Omental fat pad (tissue), 4 donors: ENCODE data around the gene CCDC61. TPM values are rescaled to one million over a fixed set of nuclear protein-coding genes. Genes with fewer than 3 reads are reported as not detected.
A peak's percentile ranks its signal among the peaks of the same experiment; 100 is the strongest.

Source experiments
- ATAC-seq: fragments of 150-250 bp; one replicate; pipeline ENCODE4 v1.9.1; 2016; ENCODE audit warnings: mild to moderate bottlenecking, moderate library complexity; ENCODE audit not compliant: low FRiP score
- DNase-seq: peaks from one replicate; pipeline ENCODE4 v3.0.0-alpha.2; 2019; ENCODE audit warnings: low spot score
- total RNA-seq, 4 donors: library from RNA; depleted of rRNA; stranded (reverse); fragments of >200 nt; gene quantifications; one replicate each; pipeline ENCODE4 v1.1.0, GENCODE V29; 2016
- TF ChIP-seq, protein P1 (sequence below), 3 donors: fragments of 450-650 bp; IDR thresholded peaks; one replicate each; pipeline ENCODE4 v1.5.1; 2016 to 2017; ENCODE audit warnings: antibody characterized with exemption in 3 of 3, mild to moderate bottlenecking in 3 of 3, moderate library complexity in 2 of 3

The CCDC61 gene
- total RNA-seq, 4 donors from 2014 or later, result 3.6 to 10.4 (median 6.1) TPM

DNA sequence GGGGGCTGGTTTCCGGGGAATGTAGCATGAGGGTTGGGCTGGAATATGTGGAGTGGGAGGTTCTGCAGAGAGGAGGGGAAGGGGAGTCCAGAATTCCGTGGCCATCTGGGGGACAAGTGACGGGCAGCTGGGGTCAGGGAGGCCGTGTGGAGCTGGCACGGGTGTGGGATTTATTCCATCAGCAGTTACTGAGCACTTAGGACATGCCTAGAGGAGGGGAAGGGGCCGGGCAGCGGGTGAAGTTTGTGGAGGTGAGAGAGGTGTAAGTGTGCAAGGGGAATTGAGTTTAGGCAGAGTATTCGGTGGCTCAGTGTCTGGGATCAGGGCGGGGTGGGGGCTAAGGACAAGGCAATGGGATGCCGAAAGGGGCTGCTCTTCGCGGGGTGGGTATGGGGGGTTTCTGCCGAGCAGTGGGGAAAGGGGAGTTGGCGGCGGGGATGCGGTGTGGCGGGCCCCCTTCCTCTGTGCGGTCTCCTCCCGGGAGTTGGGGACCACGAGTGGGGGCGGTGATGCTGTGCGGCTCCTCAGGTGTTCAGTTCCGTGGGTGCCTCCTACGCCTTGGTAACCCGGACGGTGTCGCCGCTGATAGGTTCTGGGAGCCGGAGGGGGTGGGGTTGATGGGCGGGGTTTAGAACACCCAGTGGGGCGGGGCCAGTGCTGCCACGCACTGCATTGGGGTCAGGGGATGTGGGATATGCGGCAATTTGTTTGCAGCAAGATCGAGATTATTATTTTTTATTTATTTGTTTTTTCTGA lies 5.4 kb downstream of the CCDC61 start:
- ATAC-seq (no peak), DNase-seq (no peak)
- TF ChIP-seq, protein P1, sequence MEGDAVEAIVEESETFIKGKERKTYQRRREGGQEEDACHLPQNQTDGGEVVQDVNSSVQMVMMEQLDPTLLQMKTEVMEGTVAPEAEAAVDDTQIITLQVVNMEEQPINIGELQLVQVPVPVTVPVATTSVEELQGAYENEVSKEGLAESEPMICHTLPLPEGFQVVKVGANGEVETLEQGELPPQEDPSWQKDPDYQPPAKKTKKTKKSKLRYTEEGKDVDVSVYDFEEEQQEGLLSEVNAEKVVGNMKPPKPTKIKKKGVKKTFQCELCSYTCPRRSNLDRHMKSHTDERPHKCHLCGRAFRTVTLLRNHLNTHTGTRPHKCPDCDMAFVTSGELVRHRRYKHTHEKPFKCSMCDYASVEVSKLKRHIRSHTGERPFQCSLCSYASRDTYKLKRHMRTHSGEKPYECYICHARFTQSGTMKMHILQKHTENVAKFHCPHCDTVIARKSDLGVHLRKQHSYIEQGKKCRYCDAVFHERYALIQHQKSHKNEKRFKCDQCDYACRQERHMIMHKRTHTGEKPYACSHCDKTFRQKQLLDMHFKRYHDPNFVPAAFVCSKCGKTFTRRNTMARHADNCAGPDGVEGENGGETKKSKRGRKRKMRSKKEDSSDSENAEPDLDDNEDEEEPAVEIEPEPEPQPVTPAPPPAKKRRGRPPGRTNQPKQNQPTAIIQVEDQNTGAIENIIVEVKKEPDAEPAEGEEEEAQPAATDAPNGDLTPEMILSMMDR (IDR thresholded peaks at IDR 0.05), result no peak

DNA sequence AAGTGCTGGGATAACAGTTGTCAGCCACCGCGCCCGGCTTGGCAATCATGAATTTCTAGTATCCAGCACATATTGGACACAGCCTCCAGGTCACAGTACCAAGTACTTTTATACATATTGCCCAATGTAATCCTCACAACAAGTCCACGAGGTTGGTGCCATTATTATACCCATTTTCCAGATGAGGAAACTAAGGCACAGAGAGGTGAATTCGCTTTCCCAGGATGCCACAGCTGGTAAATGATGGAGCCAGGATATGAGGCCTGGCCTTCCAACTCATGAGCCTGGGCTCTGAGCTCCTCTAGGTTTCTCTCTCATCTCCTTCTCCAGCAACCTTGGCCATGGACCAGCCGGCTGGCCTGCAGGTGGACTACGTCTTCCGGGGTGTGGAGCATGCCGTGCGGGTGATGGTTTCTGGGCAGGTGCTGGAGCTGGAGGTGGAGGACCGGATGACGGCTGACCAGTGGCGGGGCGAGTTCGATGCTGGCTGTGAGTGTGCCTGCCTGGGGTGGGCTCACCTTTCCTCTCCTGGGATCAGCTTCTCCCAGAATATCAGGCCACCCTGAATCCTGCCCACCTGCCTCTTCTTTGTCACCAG lies 7.5 kb downstream of the CCDC61 start:
- DNase-seq (no peak), ATAC-seq (no peak)
- TF ChIP-seq, protein P1 (IDR thresholded peaks at IDR 0.05), result no peak

DNA sequence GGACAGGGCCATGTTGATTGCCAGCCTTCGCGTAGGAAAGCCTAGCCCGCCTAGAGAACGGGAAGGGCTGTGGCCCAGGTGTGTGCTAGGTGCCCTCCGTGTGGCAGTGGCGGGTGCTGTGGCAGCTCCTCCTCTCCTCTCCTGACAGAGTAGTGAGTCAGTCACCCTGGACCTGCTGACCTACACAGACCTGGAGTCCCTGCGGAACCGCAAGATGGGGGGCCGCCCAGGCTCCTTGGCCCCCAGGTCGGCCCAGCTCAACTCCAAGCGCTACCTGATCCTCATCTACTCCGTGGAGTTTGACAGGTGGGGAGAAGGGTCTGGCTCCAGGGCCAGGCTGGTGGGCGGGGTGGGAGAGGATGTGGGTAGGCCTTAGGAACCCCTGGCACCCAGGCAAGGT lies 11.1 kb downstream of the CCDC61 start:
- ATAC-seq (no peak), DNase-seq (no peak)
- TF ChIP-seq, protein P1 (IDR thresholded peaks at IDR 0.05), result no peak

DNA sequence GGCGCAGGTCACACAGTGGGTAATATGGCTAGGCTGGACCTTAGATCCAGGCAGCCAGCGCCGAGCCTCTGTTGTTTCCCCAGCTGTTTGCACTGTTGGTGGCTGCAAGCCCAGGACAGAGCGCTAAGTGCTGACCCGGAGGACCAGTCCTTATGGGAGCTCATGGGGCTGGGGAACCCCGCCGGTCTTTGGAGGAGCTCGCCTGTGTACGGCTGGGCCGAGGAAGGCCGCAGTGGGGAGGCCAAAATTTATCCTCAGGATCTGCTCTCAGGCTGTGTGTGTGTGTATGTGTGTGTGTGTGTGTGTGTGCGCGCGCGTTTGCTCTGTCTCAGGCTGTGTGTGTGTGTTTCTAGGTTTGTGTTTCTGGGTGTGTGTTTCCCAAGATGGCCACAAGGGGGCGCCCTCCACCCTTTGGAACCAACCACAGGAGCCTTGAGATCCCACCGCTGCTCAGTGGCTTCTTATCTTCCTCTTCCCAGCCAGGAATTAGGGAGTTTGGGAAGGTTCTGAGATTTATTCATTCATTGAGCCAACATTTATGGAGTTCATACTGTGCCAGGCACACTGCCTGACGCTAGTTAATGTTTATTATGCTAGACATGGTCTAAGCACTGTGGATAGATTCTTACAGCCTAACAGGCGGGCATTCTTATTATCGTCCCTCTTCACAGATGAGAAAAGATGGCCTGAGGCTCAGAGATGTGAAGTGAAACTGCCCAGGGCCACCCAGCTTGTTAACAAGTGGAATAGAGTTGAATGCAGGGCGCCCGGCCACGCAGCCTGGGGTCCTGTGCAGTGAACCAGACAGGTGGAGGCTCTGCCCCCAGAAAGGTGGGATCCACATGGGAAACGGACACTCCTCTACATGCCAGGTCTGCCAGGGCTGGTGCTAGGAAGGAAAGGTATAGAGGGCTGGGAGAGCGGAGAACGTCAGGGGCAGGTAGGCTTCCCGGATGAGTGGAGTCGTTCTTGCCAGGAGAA lies 14.6 kb downstream of the CCDC61 start:
- DNase-seq (peak; percentile 83), ATAC-seq (peak; percentile 80)
- TF ChIP-seq, protein P1 (IDR thresholded peaks at IDR 0.05), result peak in 2 of 3 donors; percentile 38 to 88

DNA sequence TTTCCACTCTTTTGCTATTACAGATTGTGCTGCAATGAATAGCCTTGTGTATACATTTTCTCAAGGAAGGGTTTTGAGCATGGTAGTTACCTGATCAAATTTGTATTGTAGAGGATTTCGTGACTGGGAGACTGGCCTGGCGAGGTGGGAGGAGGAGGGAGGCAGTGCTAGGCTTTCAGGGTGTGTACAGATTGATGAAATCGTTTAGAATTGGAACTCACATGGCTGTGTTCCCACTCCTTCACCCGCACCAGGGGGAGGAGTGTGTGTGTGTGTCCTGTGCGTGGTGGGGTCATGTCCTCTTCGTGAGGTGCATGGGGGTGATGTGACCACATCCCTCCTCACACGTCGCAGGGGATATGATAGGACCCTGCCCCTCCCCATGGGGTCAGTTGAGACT lies 19.3 kb downstream of the CCDC61 start:
- TF ChIP-seq, protein P1 (IDR thresholded peaks at IDR 0.05), result no peak
- DNase-seq (no peak), ATAC-seq (peak; percentile 1)

DNA sequence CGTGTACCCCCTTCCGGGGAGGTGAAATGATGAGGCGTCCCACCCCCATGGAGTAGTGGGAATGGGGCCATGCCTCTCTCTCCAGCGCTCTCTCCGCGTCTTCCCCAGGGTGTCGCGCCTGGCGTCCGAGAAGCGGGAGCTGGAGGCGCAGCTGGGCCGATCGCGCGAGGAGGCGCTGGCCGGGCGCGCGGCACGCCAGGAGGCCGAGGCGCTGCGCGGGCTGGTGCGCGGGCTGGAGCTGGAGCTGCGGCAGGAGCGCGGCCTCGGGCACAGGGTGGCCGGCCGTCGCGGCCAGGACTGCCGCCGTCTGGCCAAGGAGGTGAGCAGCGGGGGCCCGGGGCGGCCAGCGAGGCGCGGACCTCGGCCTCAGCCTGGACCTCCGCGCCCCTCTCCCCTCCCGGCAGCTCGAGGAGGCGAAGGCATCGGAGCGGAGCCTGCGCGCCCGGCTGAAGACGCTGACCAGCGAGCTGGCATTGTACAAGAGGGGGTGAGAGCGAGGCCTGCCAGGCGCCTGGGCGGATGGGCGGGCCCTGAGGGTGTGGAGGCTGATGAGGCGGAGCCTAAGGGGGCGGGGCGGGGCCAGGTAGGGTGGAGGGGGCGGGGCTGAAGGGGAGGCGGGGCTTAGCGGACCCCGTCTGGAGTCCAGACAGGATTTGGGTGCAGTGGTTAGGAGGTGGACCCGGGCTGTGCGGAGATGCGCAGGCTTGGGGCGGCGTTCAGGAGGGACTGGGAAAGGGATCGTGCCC lies 19.8 kb downstream of the CCDC61 start:
- peak; percentile 46 for DNase-seq
- ATAC-seq, result peak; percentile 85
- TF ChIP-seq, protein P1 (IDR thresholded peaks at IDR 0.05), result no peak
